Measurements from ENCODE around the gene GGCX. TPM values are rescaled to one million over a fixed set of nuclear protein-coding genes. Genes with fewer than 3 reads are reported as not detected.

Gene GGCX
- total and polyA plus RNA-seq, 2 donors (not counting 3 experiments of a cell fraction or from before 2014, with no cell fraction given): 48.0 to 62.7 TPM

- Histone ChIP-seq H2AFZ (ENCODE audit: low read depth, low read length) (no peak overlapping the region), H3K9me1 (replicated peaks; ENCODE audit: control insufficient read depth, extremely low read depth, insufficient read depth, low read length) (no peaks in the 10 kb centered on the region), H3K4me2 (ENCODE audit: insufficient read depth, low read length) (no peak overlapping the region), H3K27ac (ENCODE audit: insufficient read depth, low read depth, low read length) (no peak overlapping the region), H3K9me3 (replicated peaks; ENCODE audit: control insufficient read depth, insufficient read depth, low read length) (no peaks in the 10 kb centered on the region), H3K4me3 (replicated peaks in 1 of 3; ENCODE audit: insufficient read depth in 1 of 3, low read depth in 1 of 3, low read length in 3 of 3) (no peak overlapping the region), H3K4me1 (ENCODE audit: control insufficient read depth, extremely low read depth, insufficient read depth, low read length) (peaks cover 17% of the 10 kb centered on the region), H4K20me1 (replicated peaks; ENCODE audit: control insufficient read depth, extremely low read depth, insufficient read depth, low read length) (no peaks in the 10 kb centered on the region), H3K36me3 (ENCODE audit: control insufficient read depth in 2 of 2, extremely low read depth in 1 of 2, insufficient read depth in 2 of 2, low read length in 2 of 2) (peaks cover 13 to 41% of the 10 kb centered on the region in 2 experiments), H3K27me3 (ENCODE audit: control insufficient read depth in 2 of 2, insufficient read depth in 2 of 2, low read length in 2 of 2) (no peaks in the 10 kb centered on the region), H3K79me2 (ENCODE audit: control insufficient read depth, insufficient read depth, low read length) (no peaks in the 10 kb centered on the region), H3K9ac (replicated peaks; ENCODE audit: extremely low read depth, insufficient read depth, low read length) (no peak overlapping the region)
- TF ChIP-seq EZH2 (IDR thresholded peaks at IDR 0.05; ENCODE audit: borderline replicate concordance, low read depth, low read length, severe bottlenecking) (no peak), POLR2A (IDR thresholded peaks at IDR 0.05; ENCODE audit: low read depth, low read length) (peak; percentile 29)
- BruUV-seq (replicated peaks): no TSS peak
- FAIRE-seq: no peak
- dilution Hi-C loops (cut with MboI; ENCODE audit: extremely low pct_ligation_motif_present, low sequenced_read_pairs) (no loop called here), intact Hi-C loops (cut with micrococcal nuclease) (no loop called here)
- CTCF ChIA-PET: interaction anchor here (1.0 to 6.8 kb wide), 9 partner anchors 8 to 481 kb away, joined by 3 to 236 read pairs (median 4); partner anchors contain the start of gene SH2D6
- POLR2A ChIA-PET: interaction anchor here (1.3 to 6.3 kb wide), 4 partner anchors 9 to 194 kb away, joined by 3 to 73 read pairs (median 3); partner anchors contain the start of genes ELMOD3, MAT2A and RETSAT
- no peak for DNase-seq (ENCODE audit: low read depth, low spot score)
Measured at GRCh38 chr2:85548608-85548900, 12.7 kb downstream of the GGCX start.

GRCh38 chr2:85547859-85548607 is 13.3 kb downstream of the GGCX start:
- dilution Hi-C loops (cut with MboI; ENCODE audit: extremely low pct_ligation_motif_present, low sequenced_read_pairs): no loop called here
- ChIA-PET CTCF (interaction anchor here (1.0 to 6.8 kb wide), 9 partner anchors 9 to 481 kb away, joined by 3 to 236 read pairs (median 4); partner anchors contain the start of gene SH2D6), POLR2A (interaction anchor here (1.3 to 6.3 kb wide), 4 partner anchors 8 to 194 kb away, joined by 3 to 73 read pairs (median 3); partner anchors contain the start of genes ELMOD3, MAT2A and RETSAT)
- peaks cover 13 to 39% of the 10 kb centered on the region in 2 experiments for H3K36me3 ChIP-seq (ENCODE audit: control insufficient read depth in 2 of 2, extremely low read depth in 1 of 2, insufficient read depth in 2 of 2, low read length in 2 of 2)
- H3K79me2 ChIP-seq (ENCODE audit: control insufficient read depth, insufficient read depth, low read length): peaks cover 3% of the 10 kb centered on the region
- intact Hi-C loops (cut with micrococcal nuclease): no loop called here
- H3K4me1 ChIP-seq (ENCODE audit: control insufficient read depth, extremely low read depth, insufficient read depth, low read length): peaks cover 17% of the 10 kb centered on the region
- no peak overlapping the region for H2AFZ ChIP-seq (ENCODE audit: low read depth, low read length)
- no peak overlapping the region for H3K9ac ChIP-seq (replicated peaks; ENCODE audit: extremely low read depth, insufficient read depth, low read length)
- BruUV-seq (replicated peaks): no TSS peak
- DNase-seq (ENCODE audit: low read depth, low spot score) (no peak), FAIRE-seq (no peak)
- H3K4me2 ChIP-seq (ENCODE audit: insufficient read depth, low read length): no peak overlapping the region
- H3K27me3 ChIP-seq (ENCODE audit: control insufficient read depth in 2 of 2, insufficient read depth in 2 of 2, low read length in 2 of 2): no peaks in the 10 kb centered on the region
- TF ChIP-seq FOS (IDR thresholded peaks at IDR 0.05; ENCODE audit: borderline replicate concordance, insufficient read depth, low read length) (no peak), GATA2 (IDR thresholded peaks at IDR 0.05; ENCODE audit: insufficient read depth, insufficient read length, low read depth, low read length) (peak; percentile 40), POLR2AphosphoS5 (IDR thresholded peaks at IDR 0.05; ENCODE audit: insufficient read depth, low read depth, low read length) (no peak)
- no peak overlapping the region for H3K4me3 ChIP-seq (replicated peaks in 1 of 3; ENCODE audit: insufficient read depth in 1 of 3, low read depth in 1 of 3, low read length in 3 of 3)
- no peaks in the 10 kb centered on the region for H4K20me1 ChIP-seq (replicated peaks; ENCODE audit: control insufficient read depth, extremely low read depth, insufficient read depth, low read length)
- H3K9me1 ChIP-seq (replicated peaks; ENCODE audit: control insufficient read depth, extremely low read depth, insufficient read depth, low read length): no peaks in the 10 kb centered on the region
- no peak overlapping the region for H3K27ac ChIP-seq (ENCODE audit: insufficient read depth, low read depth, low read length)
- H3K9me3 ChIP-seq (replicated peaks; ENCODE audit: control insufficient read depth, insufficient read depth, low read length): no peaks in the 10 kb centered on the region
